GM12874 (cell line): ENCODE measurements around the gene CCR6.

Experiments used
- CTCF ChIP-seq: IDR thresholded peaks from 2 replicates; pipeline ENCODE4 v1.5.1; 2011; ENCODE audit warnings: low read depth, mild to moderate bottlenecking, control low read depth, low read length, moderate library complexity; ENCODE audit not compliant: insufficient read depth

CCR6 gene

GRCh38 chr6:167140589-167141474, 17.9 kb downstream of the CCR6 start:
- TF ChIP-seq CTCF = no peak

DNA sequence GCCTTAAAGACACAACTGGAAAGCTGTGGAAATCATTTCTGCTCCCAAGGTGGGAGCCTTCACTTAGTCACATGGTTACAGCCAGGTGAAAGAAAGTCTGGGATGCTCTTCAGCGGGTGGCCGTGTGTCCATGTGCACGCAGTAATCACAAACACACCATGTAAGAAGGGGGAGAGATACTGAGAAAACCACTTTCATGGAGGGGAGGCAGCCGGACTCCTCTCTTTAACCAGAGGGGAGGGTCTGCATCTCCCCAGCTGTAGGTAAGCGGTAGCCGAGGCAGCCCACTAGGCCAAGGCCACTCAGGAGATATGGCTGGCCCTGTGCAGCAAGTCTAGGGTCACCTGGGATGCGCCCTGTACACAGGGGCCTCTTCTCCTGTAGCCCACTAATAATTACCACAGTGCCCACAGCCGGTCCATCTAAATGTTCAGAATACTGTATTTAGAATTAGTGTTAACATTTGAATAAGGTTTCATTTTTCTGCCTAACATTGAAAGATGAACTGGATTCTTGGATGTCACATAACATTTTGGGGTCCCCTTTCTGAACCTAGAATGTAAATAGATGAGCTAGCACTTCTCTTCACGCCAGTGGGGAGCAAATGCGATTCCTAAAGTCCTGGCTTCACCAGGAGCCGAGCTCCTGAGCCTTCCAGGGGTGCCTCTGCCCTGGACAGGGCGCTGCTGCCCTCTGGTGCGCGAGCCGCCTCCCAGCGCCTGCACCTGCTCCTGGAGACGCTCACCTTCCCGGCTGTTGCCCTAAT, 19.0 kb downstream of the CCR6 start:
- TF ChIP-seq CTCF = peak; percentile 91

DNA sequence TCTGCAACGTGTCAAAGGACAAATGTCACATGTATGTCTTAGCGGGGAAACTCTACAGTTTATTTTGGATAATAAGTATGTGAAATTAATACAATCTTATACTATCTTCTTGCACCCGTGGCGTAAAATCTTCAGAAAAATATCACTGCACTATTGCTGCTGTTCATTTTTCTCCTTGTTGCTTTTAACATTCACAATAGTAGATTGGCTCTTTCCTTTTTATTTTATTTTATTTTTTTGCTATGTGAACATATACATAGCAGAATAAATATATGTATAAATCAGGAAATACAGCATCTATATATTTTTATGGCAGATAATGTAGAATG, 19.5 kb downstream of the CCR6 start:
- no peak for TF ChIP-seq CTCF

DNA sequence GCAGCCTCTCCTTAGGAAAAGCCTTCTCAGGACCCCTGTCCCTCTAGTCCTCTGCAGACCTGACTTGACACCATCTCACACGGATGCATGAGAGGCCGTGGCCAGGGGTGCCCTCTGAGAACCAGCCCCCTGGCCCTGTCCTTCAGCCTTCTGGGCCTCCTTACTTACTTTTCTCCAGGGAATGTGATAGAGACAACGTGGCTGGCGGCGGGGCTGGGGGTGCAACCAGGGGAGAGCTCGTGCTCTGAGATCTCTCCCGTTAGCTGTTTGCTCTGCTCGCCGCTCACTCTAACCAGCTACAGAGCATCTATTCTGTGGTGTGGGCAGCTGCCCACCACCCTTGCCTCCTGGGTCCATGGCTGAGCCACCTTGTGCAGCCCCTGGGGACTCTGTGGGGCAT, 20.1 kb downstream of the CCR6 start:
- no peak for TF ChIP-seq CTCF

DNA sequence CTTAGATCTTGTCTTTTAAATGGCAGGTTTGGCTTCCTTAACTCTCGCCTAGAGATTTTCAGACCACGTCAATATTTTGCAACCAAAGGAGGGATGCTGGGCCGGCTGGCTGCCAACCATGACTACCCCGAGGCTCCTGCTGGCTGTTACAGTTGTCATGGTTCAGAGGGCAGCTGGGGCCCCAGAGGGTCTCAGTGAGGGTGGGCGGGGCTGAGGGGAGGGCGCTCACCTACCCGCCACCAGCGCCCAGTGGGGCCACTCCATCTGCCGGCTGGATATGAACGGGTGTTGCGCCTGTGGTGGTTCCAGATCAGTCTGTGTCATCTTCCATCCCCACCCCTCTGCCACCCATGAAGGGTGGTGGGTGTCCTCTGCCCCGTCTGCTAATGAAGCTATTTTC, 22.6 kb downstream of the CCR6 start:
- no peak for TF ChIP-seq CTCF

DNA sequence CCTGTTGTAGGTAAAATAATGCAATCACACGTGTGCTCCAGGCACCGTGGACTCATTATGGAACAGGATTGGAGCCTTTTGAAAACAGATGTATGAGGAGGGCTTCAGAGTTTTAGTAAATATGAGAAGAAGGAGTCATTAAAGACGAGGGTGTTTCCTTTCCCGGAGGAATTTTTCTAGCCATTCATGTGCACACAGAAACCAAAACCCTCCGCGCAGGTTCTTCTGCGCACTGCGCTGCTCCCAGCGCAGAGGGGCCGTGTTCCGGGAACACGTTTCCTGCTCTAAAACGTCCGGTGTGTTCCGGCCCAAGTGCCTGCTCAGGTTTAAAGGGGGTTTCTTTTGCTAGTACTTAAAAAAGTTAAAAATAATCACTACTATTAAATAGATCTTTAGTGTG, 23.2 kb downstream of the CCR6 start:
- TF ChIP-seq CTCF = no peak

- TF ChIP-seq CTCF = no peak
Measured at GRCh38 chr6:167146977-167147376, 24.1 kb downstream of the CCR6 start.
